Activated naive CD8-positive, alpha-beta T cell treated with anti-CD3 and anti-CD28 coated beads, Interleukin-2, amount 10 ng/mL, durations not matched to agents 7 days and 5 days (primary cell): ENCODE measurements around the gene AIRE. TPM values are rescaled to one million over a fixed set of nuclear protein-coding genes. Genes with fewer than 3 reads are reported as not detected.
"Not testable (repeated sequence)": the region's sequence is repeated elsewhere in the genome, so short reads cannot be mapped to it uniquely, and the experiment has no call there.

ENCODE experiments used
- ATAC-seq: fragments of 150-1000 bp; cut with Tn5 transposase; one replicate; pipeline ENCODE4 v1.10.0; 2021; ENCODE audit warnings: low read depth, moderate library complexity
- POLR2A ChIA-PET: fragments of 350-600 bp; sonication (Branson Sonifier 250); formaldehyde crosslinking; loops from one replicate; lab custom pipeline; 2021; ENCODE audit warnings: antibody characterized with exemption; lab: Charles Lee
- DNase-seq: peaks from one replicate; pipeline ENCODE4 v3.0.0; 2021
- H3K27ac Mint-ChIP-seq: one replicate; pipeline ENCODE4 v1.8.0; 2022; ENCODE audit warnings: mild to moderate bottlenecking, mixed read lengths
- H3K27me3 Mint-ChIP-seq: one replicate; pipeline ENCODE4 v1.8.0; 2022; ENCODE audit warnings: mild to moderate bottlenecking, moderate library complexity, mixed read lengths
- H3K36me3 Mint-ChIP-seq: one replicate; pipeline ENCODE4 v1.8.0; 2021; ENCODE audit warnings: mild to moderate bottlenecking, mixed read lengths
- H3K4me1 Mint-ChIP-seq: one replicate; pipeline ENCODE4 v1.8.0; 2021; ENCODE audit warnings: mixed read lengths
- H3K4me3 Mint-ChIP-seq: one replicate; pipeline ENCODE4 v1.8.0; 2022; ENCODE audit warnings: mild to moderate bottlenecking, moderate library complexity, mixed read lengths
- H3K9me3 Mint-ChIP-seq: one replicate; pipeline ENCODE4 v1.8.0; 2021; ENCODE audit warnings: mixed read lengths
- total RNA-seq, 2 experiments: library from RNA; stranded (reverse); gene quantifications; one replicate each; pipeline ENCODE4 v1.2.3, GENCODE V29; 2021

AIRE gene
- total RNA-seq, 2 experiments from 2014 or later, result not detected

- Mint-ChIP-seq H3K9me3 (no peaks in the 10 kb centered on the region), H3K27ac (no peak overlapping the region), H3K27me3 (no peaks in the 10 kb centered on the region), H3K4me3 (no peak overlapping the region), H3K4me1 (no peaks in the 10 kb centered on the region), H3K36me3 (no peaks in the 10 kb centered on the region)
- POLR2A ChIA-PET, result no interaction called here
- ATAC-seq (no peak), DNase-seq (no peak)
These were observed 46.1 kb downstream of the AIRE start for GRCh38 chr21:44331650-44332307.

GRCh38 chr21:44332383-44332782 lies 46.7 kb downstream of the AIRE start:
- ATAC-seq (no peak), DNase-seq (no peak)
- POLR2A ChIA-PET, result no interaction called here
- Mint-ChIP-seq H3K4me3 (no peak overlapping the region), H3K9me3 (no peaks in the 10 kb centered on the region), H3K4me1 (no peaks in the 10 kb centered on the region), H3K36me3 (no peaks in the 10 kb centered on the region), H3K27ac (no peak overlapping the region), H3K27me3 (no peaks in the 10 kb centered on the region)

- H3K27me3 Mint-ChIP-seq, result no peaks in the 10 kb centered on the region
- ATAC-seq (no peak), DNase-seq (no peak)
- no peaks in the 10 kb centered on the region for H3K36me3 Mint-ChIP-seq
- no peaks in the 10 kb centered on the region for H3K4me1 Mint-ChIP-seq
- no peaks in the 10 kb centered on the region for H3K9me3 Mint-ChIP-seq
- POLR2A ChIA-PET, result no interaction called here
- no peak overlapping the region for H3K27ac Mint-ChIP-seq
- no peak overlapping the region for H3K4me3 Mint-ChIP-seq
These were observed 47.3 kb downstream of the AIRE start for GRCh38 chr21:44332965-44333364.

DNA sequence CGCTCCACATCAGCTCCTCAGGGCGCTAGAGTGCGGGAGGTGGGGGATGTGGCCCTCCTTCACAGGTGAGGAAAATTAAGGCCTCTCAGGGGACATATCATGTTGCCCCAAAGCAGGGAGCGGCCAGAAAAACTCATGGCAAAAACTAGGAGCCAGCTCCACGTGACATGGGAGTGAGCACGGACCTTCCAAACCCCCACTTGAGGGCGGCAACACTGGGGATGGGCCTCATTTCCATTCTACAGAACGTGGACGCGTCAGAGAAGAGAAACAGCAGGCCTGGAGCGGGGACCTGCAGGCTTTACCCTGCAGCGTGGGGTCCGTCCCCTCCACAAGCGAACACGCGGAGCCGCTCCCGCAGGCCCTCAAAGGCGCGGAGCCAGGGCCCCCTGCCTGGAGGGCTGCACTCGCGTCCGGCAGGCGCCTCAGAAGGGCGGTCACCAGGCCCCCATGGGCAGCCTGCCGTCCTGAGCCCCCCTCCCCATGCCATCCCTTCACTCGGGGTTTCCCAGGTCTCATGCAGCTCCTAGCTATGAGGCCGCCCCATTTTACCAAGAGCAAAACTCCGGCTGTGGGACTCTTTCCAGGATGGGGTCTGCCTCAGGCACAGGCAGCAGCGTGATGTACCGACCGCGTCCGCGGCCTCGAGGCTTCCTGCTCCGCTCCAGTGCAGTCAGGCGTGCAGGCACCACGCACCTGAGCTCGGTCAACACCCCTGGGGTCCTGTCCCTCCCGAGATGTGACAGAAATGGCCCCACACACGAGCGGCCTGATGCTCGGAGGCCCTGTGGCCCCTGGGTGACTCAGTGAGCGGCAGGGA lies 48.0 kb downstream of the AIRE start:
- DNase-seq (no peak), ATAC-seq (no peak)
- Mint-ChIP-seq H3K4me3 (no peak overlapping the region), H3K27me3 (no peaks in the 10 kb centered on the region), H3K4me1 (no peaks in the 10 kb centered on the region), H3K36me3 (no peaks in the 10 kb centered on the region), H3K9me3 (no peaks in the 10 kb centered on the region), H3K27ac (no peak overlapping the region)
- POLR2A ChIA-PET, result interaction anchor here (1.4 kb wide), 1 partner anchor 123 kb away, joined by 3 read pairs; no protein-coding TSS in a partner anchor

DNA sequence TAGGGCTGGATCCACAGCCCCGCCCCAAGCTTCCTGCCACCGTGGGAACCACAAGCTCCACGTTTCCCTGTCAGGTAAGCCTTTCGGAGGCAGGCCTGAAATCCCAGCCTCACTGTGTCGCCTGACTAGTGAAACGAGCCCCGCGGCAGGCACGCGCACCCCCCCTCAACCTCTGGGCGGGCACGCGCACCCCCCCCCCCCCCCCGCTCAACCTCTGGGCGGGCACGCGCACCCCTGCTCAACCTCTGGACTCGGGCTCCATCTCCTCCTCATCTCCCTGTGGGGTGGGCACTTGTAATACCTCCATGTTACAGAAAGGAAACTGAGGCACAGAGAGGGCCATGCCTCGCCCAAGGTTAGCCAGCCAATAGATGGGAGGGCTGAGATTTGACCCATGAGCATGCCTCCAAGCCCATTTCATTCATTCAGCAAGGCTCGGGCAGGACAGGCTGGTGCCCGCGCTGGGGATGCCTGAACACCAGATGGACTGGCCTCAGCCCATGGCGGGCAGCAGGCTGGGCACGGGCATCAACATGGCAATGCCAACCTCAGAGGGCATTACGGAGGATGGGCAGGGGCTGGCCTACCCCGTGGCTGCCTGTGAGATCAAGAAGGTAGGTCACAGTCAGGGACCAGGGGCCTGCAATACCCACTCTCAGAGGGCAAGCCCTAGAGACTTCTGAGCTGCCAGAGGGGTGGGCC lies 48.8 kb downstream of the AIRE start:
- Mint-ChIP-seq H3K4me3 (no peak overlapping the region), H3K36me3 (no peaks in the 10 kb centered on the region), H3K4me1 (no peaks in the 10 kb centered on the region), H3K27ac (peak overlapping the region; percentile 30), H3K9me3 (no peaks in the 10 kb centered on the region), H3K27me3 (no peaks in the 10 kb centered on the region)
- ATAC-seq (no peak), DNase-seq (no peak)
- POLR2A ChIA-PET, result interaction anchor here (1.4 kb wide), 1 partner anchor 122 kb away, joined by 3 read pairs; no protein-coding TSS in a partner anchor

DNA sequence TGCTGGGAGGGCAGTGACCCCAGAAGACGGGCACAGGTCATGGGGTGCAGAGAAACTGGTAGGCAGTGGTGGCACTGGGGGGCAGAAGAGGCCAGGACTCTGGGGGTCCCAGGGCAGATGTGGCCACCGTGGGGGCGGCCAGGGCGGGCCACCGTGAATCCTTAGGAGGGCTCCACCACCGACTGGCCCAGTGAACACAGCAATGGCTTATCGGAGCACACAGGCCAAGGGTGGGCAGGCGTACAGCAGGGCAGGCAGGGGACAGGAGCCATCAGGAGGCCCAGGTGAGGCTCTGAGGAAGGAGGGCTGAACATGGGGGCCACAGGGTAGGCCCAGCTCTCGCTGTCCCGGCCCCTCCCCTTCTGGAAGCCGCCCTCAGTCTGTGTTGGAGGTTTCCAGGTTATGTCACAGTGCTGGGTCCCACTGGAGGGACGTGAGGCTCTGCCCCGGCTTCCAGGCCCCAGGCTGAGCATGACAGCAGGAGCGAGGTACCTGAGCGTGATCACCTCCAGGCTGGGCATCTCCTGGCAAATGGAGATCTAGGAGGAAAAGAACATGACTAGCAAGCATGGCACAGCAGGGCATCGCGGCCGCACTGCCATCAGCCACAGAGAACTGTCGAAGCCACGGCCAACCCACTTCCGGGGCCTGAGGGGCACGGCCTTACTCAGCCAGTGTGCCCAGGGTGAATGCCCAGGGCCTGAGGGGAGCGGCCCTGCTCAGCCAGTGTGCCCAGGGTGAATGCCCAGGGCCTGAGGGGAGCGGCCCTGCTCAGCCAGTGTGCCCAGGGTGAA lies 49.8 kb downstream of the AIRE start:
- H3K4me3 Mint-ChIP-seq, result no peak overlapping the region
- peaks cover 7% of the 10 kb centered on the region for H3K4me1 Mint-ChIP-seq
- POLR2A ChIA-PET, result interaction anchor here (1.4 kb wide), 1 partner anchor 121 kb away, joined by 3 read pairs; no protein-coding TSS in a partner anchor
- H3K9me3 Mint-ChIP-seq, result no peaks in the 10 kb centered on the region
- no peaks in the 10 kb centered on the region for H3K36me3 Mint-ChIP-seq
- DNase-seq (no peak), ATAC-seq (no peak)
- H3K27ac Mint-ChIP-seq, result no peak overlapping the region
- H3K27me3 Mint-ChIP-seq, result no peaks in the 10 kb centered on the region

- H3K36me3 Mint-ChIP-seq, result no peaks in the 10 kb centered on the region
- POLR2A ChIA-PET, result interaction anchor here (8.5 kb wide), 1 partner anchor 16 kb away, joined by 60 read pairs; the partner anchor contains the start of gene TRPM2
- H3K4me3 Mint-ChIP-seq, result no peak overlapping the region
These were observed 51.8 kb downstream of the AIRE start for GRCh38 chr21:44337449-44337848.

DNA sequence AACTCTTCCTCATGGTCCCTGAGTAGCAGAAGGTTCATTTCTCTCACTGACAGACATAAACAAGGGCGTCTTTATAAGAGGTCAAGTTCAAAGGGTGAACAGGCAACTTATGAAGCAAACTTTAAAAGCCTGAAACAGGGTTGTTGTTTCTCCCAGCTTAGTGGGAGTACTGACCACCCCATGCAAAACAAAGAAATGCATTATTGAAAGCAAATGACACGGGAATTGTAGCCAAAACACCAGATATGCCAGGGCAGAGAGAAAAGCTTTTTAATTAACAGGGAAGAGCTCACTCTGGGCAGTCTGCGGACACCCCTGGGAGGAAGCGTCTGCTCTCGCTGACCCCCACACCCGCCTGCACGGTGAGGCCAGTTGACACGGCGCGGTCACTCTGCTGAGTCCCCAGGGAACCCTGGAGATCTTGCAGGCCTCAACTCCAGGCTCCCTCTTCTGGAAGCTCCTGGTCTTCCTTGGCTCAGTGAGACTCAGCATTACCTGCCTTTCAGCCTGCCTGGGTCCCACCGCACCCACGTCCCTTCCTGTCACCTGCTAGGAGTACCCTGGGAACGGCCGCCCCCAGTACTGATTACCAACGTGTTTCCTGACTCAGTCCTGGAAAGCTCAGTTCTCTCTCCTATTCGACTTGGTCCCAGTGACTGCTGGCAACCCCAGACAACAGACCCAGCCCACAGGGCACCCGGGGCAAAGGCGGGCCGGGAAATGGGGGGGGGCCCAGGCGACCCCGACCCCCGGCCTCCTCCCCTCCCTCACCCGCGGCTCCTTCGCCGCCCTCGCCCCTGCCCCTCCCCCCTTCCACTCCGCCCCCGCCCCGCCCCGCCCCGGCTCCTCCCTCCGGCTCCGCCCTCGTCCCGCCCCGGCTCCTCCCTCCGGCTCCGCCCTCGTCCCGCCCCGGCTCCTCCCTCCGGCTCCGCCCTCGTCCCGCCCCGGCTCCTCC lies 52.5 kb downstream of the AIRE start:
- ATAC-seq, result no peak

More at GRCh38 chr21:44337449-44337848, 51.8 kb downstream of the AIRE start:
- Mint-ChIP-seq H3K9me3 (no peaks in the 10 kb centered on the region), H3K27ac (no peak overlapping the region), H3K4me1 (peaks cover 11% of the 10 kb centered on the region), H3K27me3 (no peaks in the 10 kb centered on the region)
- ATAC-seq (no peak), DNase-seq (no peak)

DNA sequence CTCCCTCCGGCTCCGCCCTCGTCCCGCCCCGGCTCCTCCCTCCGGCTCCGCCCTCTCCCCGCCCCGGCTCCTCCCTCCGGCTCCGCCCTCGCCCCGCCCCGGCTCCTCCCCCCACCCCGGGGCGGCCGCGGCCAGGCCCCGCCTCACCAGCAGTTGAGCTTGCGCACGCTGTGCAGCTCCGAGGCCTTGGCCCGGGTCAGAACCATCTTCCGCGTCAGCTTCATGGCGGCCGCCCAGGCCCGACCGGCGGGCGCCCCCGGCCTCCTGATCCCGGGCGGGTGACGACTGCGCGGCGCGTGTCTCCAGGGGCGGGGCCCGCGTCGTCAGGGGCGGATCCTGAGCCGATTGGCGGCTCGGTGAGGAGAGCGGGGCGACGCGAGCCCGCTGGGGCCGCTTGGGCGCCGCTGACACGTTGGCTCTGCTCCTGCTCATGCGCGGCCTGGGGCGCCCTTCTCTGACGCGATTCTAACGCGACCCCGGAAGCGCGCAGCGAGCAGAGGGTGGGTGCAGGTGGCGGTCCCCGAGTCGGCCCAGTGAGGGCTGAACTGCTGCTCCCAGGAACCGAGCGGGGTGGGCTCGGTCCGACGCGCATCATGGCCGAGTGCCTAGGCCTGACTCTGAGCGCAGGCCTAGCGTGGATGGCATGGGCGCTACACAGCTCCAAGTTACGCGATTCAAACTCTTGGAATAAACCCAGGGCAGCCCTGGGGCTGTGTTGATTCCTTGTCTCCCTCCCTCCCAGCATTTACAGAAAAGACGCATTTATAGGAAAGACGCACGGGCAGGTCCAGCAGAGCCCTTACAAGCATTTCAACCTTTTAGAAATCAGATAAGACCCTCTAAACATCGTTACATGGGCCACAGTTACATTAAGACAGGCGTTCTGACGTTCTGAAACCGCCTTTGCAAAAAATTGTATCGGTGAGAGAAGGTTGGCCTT lies 53.6 kb downstream of the AIRE start, which contains the start of gene CFAP410:
CFAP410 (minus strand) TSS at position 420 of the 940 bp plus-strand sequence; CDS start at position 224, 196 bp downstream.
- Mint-ChIP-seq H3K36me3 (no peaks in the 10 kb centered on the region), H3K9me3 (no peaks in the 10 kb centered on the region), H3K4me1 (peaks cover 11% of the 10 kb centered on the region), H3K27ac (peak within 1 kb of the TSS; percentile 96), H3K4me3 (peak within 1 kb of the TSS; percentile 91), H3K27me3 (no peaks in the 10 kb centered on the region)
- DNase-seq (peak; percentile 96), ATAC-seq (peak; percentile 97)
- POLR2A ChIA-PET, result interaction anchor here (0.5 to 8.5 kb wide), 8 partner anchors 9 to 1808 kb away, joined by 3 to 60 read pairs (median 4); partner anchors contain the start of genes LRRC3 and TRPM2

More for the DNA sequence above, 52.5 kb downstream of the AIRE start:
- Mint-ChIP-seq H3K27ac (peak overlapping the region; percentile 64), H3K9me3 (no peaks in the 10 kb centered on the region), H3K4me3 (peak overlapping the region; percentile 64), H3K4me1 (peaks cover 11% of the 10 kb centered on the region), H3K27me3 (no peaks in the 10 kb centered on the region), H3K36me3 (no peaks in the 10 kb centered on the region)
- POLR2A ChIA-PET, result interaction anchor here (0.6 to 8.5 kb wide), 7 partner anchors 9 to 1807 kb away, joined by 3 to 60 read pairs (median 4); partner anchors contain the start of genes LRRC3 and TRPM2
- DNase-seq, result peak; percentile 63

- H3K4me1 Mint-ChIP-seq, result peaks cover 11% of the 10 kb centered on the region
- H3K27ac Mint-ChIP-seq, H3K9me3 Mint-ChIP-seq, DNase-seq, ATAC-seq, H3K4me3 Mint-ChIP-seq, H3K36me3 Mint-ChIP-seq: not testable (repeated sequence)
- POLR2A ChIA-PET, result interaction anchor here (8.5 kb wide), 1 partner anchor 12 kb away, joined by 60 read pairs; the partner anchor contains the start of gene TRPM2
- peaks cover 11% of the 10 kb centered on the region for H3K27me3 Mint-ChIP-seq
These were observed 56.2 kb downstream of the AIRE start for GRCh38 chr21:44341726-44342458.
